GM12878 (cell line): ENCODE results near the gene FBXO33. TPM values are rescaled to one million over a fixed set of nuclear protein-coding genes. Genes with fewer than 3 reads are reported as not detected.

ENCODE experiments used
- ATAC-seq: fragments of 200-7000 bp; cut with Tn5 transposase; 3 replicates; pipeline ENCODE4 v1.9.1; 2020; ENCODE audit warnings: mild to moderate bottlenecking, moderate library complexity
- BruUV-seq: library from RNA; stranded (reverse); fragments of 400-500 nt; replicated peaks from 2 replicates; lab custom pipeline; 2021; lab: Mats Ljungman, UMichigan
- CTCF ChIA-PET: fragments of 300-600 bp; sonication (Branson Sonifier 250); formaldehyde crosslinking; extraction: SDS; loops from one replicate; lab custom pipeline; 2021; ENCODE audit warnings: inconsistent platforms; lab: Yijun Ruan, JAX
- POLR2A ChIA-PET: fragments of 350-600 bp; formaldehyde crosslinking; extraction: SDS; loops from one replicate; lab custom pipeline; 2021; ENCODE audit warnings: inconsistent platforms; lab: Charles Lee
- RAD21 ChIA-PET: fragments of 300-600 bp; sonication (Branson Sonifier 250); formaldehyde crosslinking; loops from one replicate; lab custom pipeline; 2023; ENCODE audit warnings: antibody characterized with exemption; ENCODE audit not compliant: unreplicated experiment; lab: Charles Lee
- SMC1A ChIA-PET: fragments of 300-600 bp; sonication (Branson Sonifier 250); formaldehyde crosslinking; loops from one replicate; lab custom pipeline; 2023; ENCODE audit not compliant: unreplicated experiment, uncharacterized antibody; lab: Charles Lee
- DNase-seq: peaks from one replicate; pipeline ENCODE4 v3.0.0-alpha.2; 2011; ENCODE audit warnings: low read depth, low spot score
- FAIRE-seq: peaks from 3 replicates; lab custom pipeline; 2011; peaks lifted over from hg19 to GRCh38; lab: Jason Lieb, UNC
- H2AFZ ChIP-seq: 2 replicates; pipeline ENCODE4 v1.6.0; 2011; ENCODE audit warnings: low read depth, low read length, control low read depth; ENCODE audit not compliant: control insufficient read depth
- H3K27ac ChIP-seq: 2 replicates; pipeline ENCODE4 v1.5.1; 2011; ENCODE audit warnings: control low read depth; ENCODE audit not compliant: control insufficient read depth, insufficient read depth
- H3K27me3 ChIP-seq, 2 experiments: replicated peaks in 1 of 2; 2 replicates each; pipeline versions ENCODE4 v1.6.0 to v1.6.1; 2011; ENCODE audit warnings: low read length in 1 of 2; ENCODE audit not compliant: control insufficient read depth in 2 of 2, insufficient read depth in 2 of 2
- H3K36me3 ChIP-seq, 2 experiments: 2 replicates each; pipeline ENCODE4 v1.5.1; 2011; ENCODE audit warnings: low read length in 1 of 2; ENCODE audit not compliant: control insufficient read depth in 2 of 2, insufficient read depth in 2 of 2
- H3K4me1 ChIP-seq: 2 replicates; pipeline ENCODE4 v1.6.1; 2011; ENCODE audit warnings: mild to moderate bottlenecking, low read length, moderate library complexity, mixed read lengths; ENCODE audit not compliant: control insufficient read depth, insufficient read depth
- H3K4me2 ChIP-seq: 2 replicates; pipeline ENCODE4 v1.6.0; 2011; ENCODE audit warnings: control low read depth; ENCODE audit not compliant: control insufficient read depth, insufficient read depth
- H3K4me3 ChIP-seq: fragments of 200-600 bp; sonication (generic); 2 replicates; pipeline ENCODE4 v1.5.1; 2016
- H3K79me2 ChIP-seq: 2 replicates; pipeline ENCODE4 v1.6.0; 2011; ENCODE audit warnings: low read length; ENCODE audit not compliant: control insufficient read depth, insufficient read depth
- H3K9ac ChIP-seq: 2 replicates; pipeline ENCODE4 v1.8.0; 2011; ENCODE audit warnings: low read length, control low read depth, mixed read lengths; ENCODE audit not compliant: control insufficient read depth, insufficient read depth
- H3K9me3 ChIP-seq: replicated peaks from 3 replicates; pipeline ENCODE4 v1.5.1; 2011; ENCODE audit warnings: mild to moderate bottlenecking, low read length; ENCODE audit not compliant: control insufficient read depth, insufficient read depth
- H4K20me1 ChIP-seq: 2 replicates; pipeline ENCODE4 v1.6.0; 2011; ENCODE audit not compliant: control insufficient read depth, insufficient read depth
- GATAD2B ChIP-seq: fragments of 450-650 bp; conservative IDR thresholded peaks from 2 replicates; pipeline ENCODE4 v1.6.1; 2017; ENCODE audit warnings: low read depth, mild to moderate bottlenecking, moderate library complexity
- HCFC1 ChIP-seq: fragments of 150-350 bp; IDR thresholded peaks from 2 replicates; pipeline ENCODE4 v1.6.1; 2014; ENCODE audit warnings: low read length
- JUNB ChIP-seq: IDR thresholded peaks from 2 replicates; pipeline ENCODE4 v1.6.1; 2016; ENCODE audit warnings: antibody characterized with exemption, mild to moderate bottlenecking
- MXI1 ChIP-seq: fragments of 150-350 bp; IDR thresholded peaks from 2 replicates; pipeline ENCODE4 v1.6.1; 2011; ENCODE audit warnings: low read depth, mild to moderate bottlenecking, inconsistent platforms, low read length, improper control_type of control experiment
- MYB ChIP-seq: fragments of 150-350 bp; IDR thresholded peaks from 2 replicates; pipeline ENCODE4 v1.6.1; 2014; ENCODE audit warnings: mild to moderate bottlenecking, low read depth, low read length, borderline replicate concordance
- MYC ChIP-seq: IDR thresholded peaks from 2 replicates; pipeline ENCODE4 v1.6.1; 2011; ENCODE audit warnings: mild to moderate bottlenecking, low read length, moderate library complexity, inconsistent platforms; ENCODE audit not compliant: insufficient read depth, insufficient replicate concordance, insufficient read length, severe bottlenecking
- RAD21 ChIP-seq: IDR thresholded peaks from 2 replicates; pipeline ENCODE4 v1.6.1; 2011; ENCODE audit warnings: mild to moderate bottlenecking, low read depth, low read length, moderate library complexity; ENCODE audit not compliant: insufficient read depth
- RCOR1 ChIP-seq: conservative IDR thresholded peaks from 2 replicates; pipeline ENCODE4 v1.6.1; 2012; ENCODE audit warnings: low read depth, low read length, improper control_type of control experiment
- STAT1 ChIP-seq: fragments of 450-650 bp; conservative IDR thresholded peaks from 2 replicates; pipeline ENCODE4 v1.6.1; 2014; ENCODE audit warnings: antibody characterized with exemption, mild to moderate bottlenecking
- TCF12 ChIP-seq: IDR thresholded peaks from 2 replicates; pipeline ENCODE4 v1.6.1; 2011; ENCODE audit warnings: low read depth, mild to moderate bottlenecking, low read length
- YBX1 ChIP-seq: fragments of 450-650 bp; IDR thresholded peaks from 2 replicates; pipeline ENCODE4 v1.6.1; 2016; ENCODE audit warnings: antibody characterized with exemption
- ZNF274 ChIP-seq: IDR thresholded peaks from one replicate; pipeline ENCODE4 v1.8.0; 2011; ENCODE audit not compliant: insufficient read length, insufficient read depth
- ZNF384 ChIP-seq: IDR thresholded peaks from 2 replicates; pipeline ENCODE4 v1.6.1; 2012; ENCODE audit warnings: low read depth, mild to moderate bottlenecking, low read length, improper control_type of control experiment, borderline replicate concordance
- WGBS: methylation state at CpG from one replicate; pipeline ENCODE4 v1.1.6; 2016; ENCODE audit warnings: low lambda C conversion rate; ENCODE audit not compliant: insufficient replicate concordance, insufficient coverage; ENCODE audit errors: missing lambda C conversion rate; 5-methylcytosine and 5-hydroxymethylcytosine counted together
- in situ Hi-C: fragments of 300-500 bp; cut with MboI; formaldehyde crosslinking; loops from 9 replicates; pipeline ENCODE4 v1.14.3; 2018; ENCODE audit warnings: mixed read lengths
- intact Hi-C: fragments of 100-400 bp; cut with micrococcal nuclease; formaldehyde crosslinking; loops from one replicate; pipeline ENCODE4 v1.14.2; 2022; ENCODE audit not compliant: unreplicated experiment
- polyA plus RNA-seq, 11 experiments: library from polyadenylated mRNA; depleted of rRNA in 4 of 11; unstranded in 6 of 11; stranded (reverse) in 5 of 11; fragments of >200 nt; fragmentation: Nextera tagmentation in 4 of 11; fragmentation: Illumina TruSeq in 1 of 11; extraction: Ambion mirVana in 4 of 11; extraction: Trizol in 1 of 11; gene quantifications; 1 replicate in 1 of 11; 2 replicates in 10 of 11; pipeline versions ENCODE4 v1.2.1 to v1.2.3, GENCODE V29; 2011 to 2016; ENCODE audit warnings: inconsistent platforms in 2 of 11, missing spikeins in 2 of 11, low read depth in 1 of 11
- total RNA-seq, 4 experiments: library from RNA; depleted of rRNA in 3 of 4; stranded (reverse); fragments of >200 nt in 3 of 4; fragmentation: Illumina TruSeq in 1 of 4; extraction: Trizol in 1 of 4; gene quantifications; 2 replicates each; pipeline versions ENCODE4 v1.2.1 to v1.2.3, GENCODE V29; 2013 to 2021
- TF ChIP-seq, protein P1 (sequence below): fragments of 450-650 bp; IDR thresholded peaks from 2 replicates; pipeline ENCODE4 v1.6.1; 2017; ENCODE audit warnings: mild to moderate bottlenecking
- TF ChIP-seq, protein P2 (sequence below): fragments of 150-350 bp; IDR thresholded peaks from 2 replicates; pipeline ENCODE4 v1.6.1; 2016; ENCODE audit warnings: low read depth, low read length

Gene FBXO33
- total and polyA plus RNA-seq, 10 of the 15 experiments (the other 5 are each of a cell fraction or from before 2014, with no cell fraction given): 4.7 to 56.9 (median 19.6) TPM

DNA sequence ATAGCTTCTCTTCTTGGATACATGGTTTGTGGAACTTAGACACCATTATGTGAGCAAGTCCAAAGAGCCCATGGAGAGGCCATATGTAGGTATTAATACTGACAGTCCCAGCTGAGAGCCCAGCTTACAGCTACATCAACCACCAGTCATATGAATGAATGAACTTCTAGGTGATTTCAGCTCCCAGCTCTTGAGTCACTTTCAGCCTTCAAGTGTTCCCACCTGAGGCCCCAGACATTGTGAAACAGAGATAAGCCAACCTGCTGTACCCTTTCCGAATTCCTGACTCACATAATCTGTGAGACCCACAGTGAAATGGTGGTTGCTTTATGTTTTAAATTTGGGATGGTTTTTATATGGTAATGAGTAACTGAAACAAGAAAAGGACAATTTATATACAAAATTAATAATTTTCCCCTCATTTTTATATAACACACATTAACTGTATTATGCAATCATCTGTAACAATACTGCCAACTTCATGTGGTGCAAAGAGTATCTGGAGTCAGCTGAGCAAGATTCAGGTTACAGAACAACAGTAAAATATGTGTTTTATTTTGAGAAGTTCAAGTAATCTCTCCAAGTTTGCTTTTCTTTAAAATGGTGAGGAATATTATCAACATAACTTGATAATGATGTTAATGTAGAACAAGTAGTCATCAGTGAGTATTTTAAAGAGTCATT, 27.7 kb upstream of the FBXO33 start:
- Histone ChIP-seq H3K4me3 (no peak overlapping the region), H3K79me2 (no peaks in the 10 kb centered on the region), H3K27ac (no peak overlapping the region), H2AFZ (no peak overlapping the region), H3K36me3 (no peaks in the 10 kb centered on the region), H3K4me1 (no peaks in the 10 kb centered on the region), H4K20me1 (no peaks in the 10 kb centered on the region), H3K4me2 (no peak overlapping the region), H3K27me3 (no peaks in the 10 kb centered on the region), H3K9me3 (no peaks in the 10 kb centered on the region), H3K9ac (no peak overlapping the region)
- CTCF ChIA-PET: interaction anchor here (1.0 to 2.7 kb wide), 4 partner anchors 8 to 41 kb away, joined by 3 to 16 read pairs (median 6); no protein-coding TSS in a partner anchor
- SMC1A ChIA-PET: interaction anchor here (0.7 to 2.6 kb wide), 5 partner anchors 9 to 166 kb away, joined by 3 to 13 read pairs (median 6); no protein-coding TSS in a partner anchor
- no peak for TF ChIP-seq ZNF274
- TF ChIP-seq, protein P1, sequence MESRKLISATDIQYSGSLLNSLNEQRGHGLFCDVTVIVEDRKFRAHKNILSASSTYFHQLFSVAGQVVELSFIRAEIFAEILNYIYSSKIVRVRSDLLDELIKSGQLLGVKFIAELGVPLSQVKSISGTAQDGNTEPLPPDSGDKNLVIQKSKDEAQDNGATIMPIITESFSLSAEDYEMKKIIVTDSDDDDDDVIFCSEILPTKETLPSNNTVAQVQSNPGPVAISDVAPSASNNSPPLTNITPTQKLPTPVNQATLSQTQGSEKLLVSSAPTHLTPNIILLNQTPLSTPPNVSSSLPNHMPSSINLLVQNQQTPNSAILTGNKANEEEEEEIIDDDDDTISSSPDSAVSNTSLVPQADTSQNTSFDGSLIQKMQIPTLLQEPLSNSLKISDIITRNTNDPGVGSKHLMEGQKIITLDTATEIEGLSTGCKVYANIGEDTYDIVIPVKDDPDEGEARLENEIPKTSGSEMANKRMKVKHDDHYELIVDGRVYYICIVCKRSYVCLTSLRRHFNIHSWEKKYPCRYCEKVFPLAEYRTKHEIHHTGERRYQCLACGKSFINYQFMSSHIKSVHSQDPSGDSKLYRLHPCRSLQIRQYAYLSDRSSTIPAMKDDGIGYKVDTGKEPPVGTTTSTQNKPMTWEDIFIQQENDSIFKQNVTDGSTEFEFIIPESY: no peak
- no peak for TF ChIP-seq MYB
- TF ChIP-seq TCF12: no peak
- no peak for TF ChIP-seq JUNB
- no peak for TF ChIP-seq RCOR1
- TF ChIP-seq ZNF384: no peak
- no peak for TF ChIP-seq GATAD2B
- no peak for TF ChIP-seq RAD21
- TF ChIP-seq, protein P2, sequence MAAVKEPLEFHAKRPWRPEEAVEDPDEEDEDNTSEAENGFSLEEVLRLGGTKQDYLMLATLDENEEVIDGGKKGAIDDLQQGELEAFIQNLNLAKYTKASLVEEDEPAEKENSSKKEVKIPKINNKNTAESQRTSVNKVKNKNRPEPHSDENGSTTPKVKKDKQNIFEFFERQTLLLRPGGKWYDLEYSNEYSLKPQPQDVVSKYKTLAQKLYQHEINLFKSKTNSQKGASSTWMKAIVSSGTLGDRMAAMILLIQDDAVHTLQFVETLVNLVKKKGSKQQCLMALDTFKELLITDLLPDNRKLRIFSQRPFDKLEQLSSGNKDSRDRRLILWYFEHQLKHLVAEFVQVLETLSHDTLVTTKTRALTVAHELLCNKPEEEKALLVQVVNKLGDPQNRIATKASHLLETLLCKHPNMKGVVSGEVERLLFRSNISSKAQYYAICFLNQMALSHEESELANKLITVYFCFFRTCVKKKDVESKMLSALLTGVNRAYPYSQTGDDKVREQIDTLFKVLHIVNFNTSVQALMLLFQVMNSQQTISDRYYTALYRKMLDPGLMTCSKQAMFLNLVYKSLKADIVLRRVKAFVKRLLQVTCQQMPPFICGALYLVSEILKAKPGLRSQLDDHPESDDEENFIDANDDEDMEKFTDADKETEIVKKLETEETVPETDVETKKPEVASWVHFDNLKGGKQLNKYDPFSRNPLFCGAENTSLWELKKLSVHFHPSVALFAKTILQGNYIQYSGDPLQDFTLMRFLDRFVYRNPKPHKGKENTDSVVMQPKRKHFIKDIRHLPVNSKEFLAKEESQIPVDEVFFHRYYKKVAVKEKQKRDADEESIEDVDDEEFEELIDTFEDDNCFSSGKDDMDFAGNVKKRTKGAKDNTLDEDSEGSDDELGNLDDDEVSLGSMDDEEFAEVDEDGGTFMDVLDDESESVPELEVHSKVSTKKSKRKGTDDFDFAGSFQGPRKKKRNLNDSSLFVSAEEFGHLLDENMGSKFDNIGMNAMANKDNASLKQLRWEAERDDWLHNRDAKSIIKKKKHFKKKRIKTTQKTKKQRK: no peak
- TF ChIP-seq HCFC1: no peak
- no peak for TF ChIP-seq STAT1
- no peak for TF ChIP-seq MXI1
- TF ChIP-seq MYC: no peak
- TF ChIP-seq YBX1: no peak
- POLR2A ChIA-PET: interaction anchor here (0.8 to 1.1 kb wide), 3 partner anchors 15 to 30 kb away, joined by 3 to 4 read pairs (median 3); no protein-coding TSS in a partner anchor
- 90% methylated on average over 1 of the region's 1 CpG for WGBS
- in situ Hi-C loops: no loop called here
- no peak for DNase-seq
- BruUV-seq: no TSS peak
- intact Hi-C loops: no loop called here
- FAIRE-seq: no peak
- ATAC-seq: no peak
- RAD21 ChIA-PET: interaction anchor here (0.8 kb wide), 1 partner anchor 26 kb away, joined by 3 read pairs; no protein-coding TSS in a partner anchor
